IMR-90 (cell line): ENCODE data around the gene ZNF397.

Experiments
- BHLHE40 ChIP-seq: fragments of 150-350 bp; IDR thresholded peaks from 2 replicates; pipeline ENCODE4 v1.6.1; 2016; ENCODE audit warnings: mild to moderate bottlenecking, low read depth, low read length
- CEBPB ChIP-seq: IDR thresholded peaks from 2 replicates; pipeline ENCODE4 v1.6.1; 2012; ENCODE audit warnings: low read depth, low read length, improper control_type of control experiment
- CHD1 ChIP-seq: IDR thresholded peaks from 2 replicates; pipeline ENCODE4 v1.6.1; 2012; ENCODE audit warnings: low read depth, low read length, improper control_type of control experiment
- ELK1 ChIP-seq: fragments of 150-350 bp; IDR thresholded peaks from 2 replicates; pipeline ENCODE4 v1.6.1; 2016; ENCODE audit warnings: low read depth, mild to moderate bottlenecking, low read length, moderate library complexity, borderline replicate concordance
- FOS ChIP-seq: fragments of 150-350 bp; IDR thresholded peaks from 2 replicates; pipeline ENCODE4 v1.6.1; 2016; ENCODE audit warnings: low read depth, low read length
- NFE2L2 ChIP-seq: fragments of 150-350 bp; IDR thresholded peaks from 2 replicates; pipeline ENCODE4 v1.6.1; 2016; ENCODE audit warnings: low read depth, mild to moderate bottlenecking, low read length
- POLR2A ChIP-seq: IDR thresholded peaks from 2 replicates; pipeline ENCODE4 v1.6.1; 2012; ENCODE audit warnings: mild to moderate bottlenecking, low read depth, low read length
- RAD21 ChIP-seq: IDR thresholded peaks from 2 replicates; pipeline ENCODE4 v1.6.1; 2012; ENCODE audit warnings: low read length, improper control_type of control experiment
- RFX5 ChIP-seq: IDR thresholded peaks from 2 replicates; pipeline ENCODE4 v1.8.0; 2012; ENCODE audit warnings: low read depth, mild to moderate bottlenecking, low read length, moderate library complexity
- SMC3 ChIP-seq: fragments of 150-350 bp; IDR thresholded peaks from 2 replicates; pipeline ENCODE4 v1.6.1; 2016; ENCODE audit warnings: low read depth, mild to moderate bottlenecking, antibody characterized with exemption, low read length, moderate library complexity
- TF ChIP-seq, protein P1 (sequence below): conservative IDR thresholded peaks from 2 replicates; pipeline ENCODE4 v1.5.1; 2012; ENCODE audit warnings: mild to moderate bottlenecking, low read depth, low read length, improper control_type of control experiment
- TF ChIP-seq, protein P2 (sequence below): fragments of 150-350 bp; IDR thresholded peaks from 2 replicates; pipeline ENCODE4 v1.6.1; 2017; ENCODE audit warnings: mild to moderate bottlenecking, antibody characterized with exemption, low read length, low read depth

GRCh38 chr18:35267161-35267651 lies 26.4 kb downstream of the ZNF397 start:
- TF ChIP-seq, protein P1, sequence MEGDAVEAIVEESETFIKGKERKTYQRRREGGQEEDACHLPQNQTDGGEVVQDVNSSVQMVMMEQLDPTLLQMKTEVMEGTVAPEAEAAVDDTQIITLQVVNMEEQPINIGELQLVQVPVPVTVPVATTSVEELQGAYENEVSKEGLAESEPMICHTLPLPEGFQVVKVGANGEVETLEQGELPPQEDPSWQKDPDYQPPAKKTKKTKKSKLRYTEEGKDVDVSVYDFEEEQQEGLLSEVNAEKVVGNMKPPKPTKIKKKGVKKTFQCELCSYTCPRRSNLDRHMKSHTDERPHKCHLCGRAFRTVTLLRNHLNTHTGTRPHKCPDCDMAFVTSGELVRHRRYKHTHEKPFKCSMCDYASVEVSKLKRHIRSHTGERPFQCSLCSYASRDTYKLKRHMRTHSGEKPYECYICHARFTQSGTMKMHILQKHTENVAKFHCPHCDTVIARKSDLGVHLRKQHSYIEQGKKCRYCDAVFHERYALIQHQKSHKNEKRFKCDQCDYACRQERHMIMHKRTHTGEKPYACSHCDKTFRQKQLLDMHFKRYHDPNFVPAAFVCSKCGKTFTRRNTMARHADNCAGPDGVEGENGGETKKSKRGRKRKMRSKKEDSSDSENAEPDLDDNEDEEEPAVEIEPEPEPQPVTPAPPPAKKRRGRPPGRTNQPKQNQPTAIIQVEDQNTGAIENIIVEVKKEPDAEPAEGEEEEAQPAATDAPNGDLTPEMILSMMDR = no peak
- TF ChIP-seq POLR2A = no peak
- TF ChIP-seq CEBPB = no peak
- TF ChIP-seq SMC3 = no peak
- no peak for TF ChIP-seq BHLHE40
- no peak for TF ChIP-seq RFX5
- no peak for TF ChIP-seq RAD21
- no peak for TF ChIP-seq FOS
- TF ChIP-seq NFE2L2 = no peak
- TF ChIP-seq CHD1 = no peak
- TF ChIP-seq ELK1 = no peak
- TF ChIP-seq, protein P2, sequence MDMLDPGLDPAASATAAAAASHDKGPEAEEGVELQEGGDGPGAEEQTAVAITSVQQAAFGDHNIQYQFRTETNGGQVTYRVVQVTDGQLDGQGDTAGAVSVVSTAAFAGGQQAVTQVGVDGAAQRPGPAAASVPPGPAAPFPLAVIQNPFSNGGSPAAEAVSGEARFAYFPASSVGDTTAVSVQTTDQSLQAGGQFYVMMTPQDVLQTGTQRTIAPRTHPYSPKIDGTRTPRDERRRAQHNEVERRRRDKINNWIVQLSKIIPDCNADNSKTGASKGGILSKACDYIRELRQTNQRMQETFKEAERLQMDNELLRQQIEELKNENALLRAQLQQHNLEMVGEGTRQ = no peak
